Fibroblast of pulmonary artery (primary cell): ENCODE data around the gene CUEDC1.

ENCODE experiments used
- DNase-seq: peaks from one replicate; pipeline ENCODE4 v3.0.0-alpha.2; 2010; ENCODE audit warnings: low read depth
- H3K4me3 ChIP-seq: replicated peaks from 2 replicates; pipeline ENCODE4 v1.5.1; 2011; ENCODE audit warnings: low read depth, mild to moderate bottlenecking, control low read depth, low read length, moderate library complexity
- TF ChIP-seq, protein P1 (sequence below): IDR thresholded peaks from 2 replicates; pipeline ENCODE4 v1.5.1; 2011; ENCODE audit warnings: mild to moderate bottlenecking, control low read depth, low read length, inconsistent platforms; ENCODE audit errors: missing control alignments

CUEDC1 gene

DNA sequence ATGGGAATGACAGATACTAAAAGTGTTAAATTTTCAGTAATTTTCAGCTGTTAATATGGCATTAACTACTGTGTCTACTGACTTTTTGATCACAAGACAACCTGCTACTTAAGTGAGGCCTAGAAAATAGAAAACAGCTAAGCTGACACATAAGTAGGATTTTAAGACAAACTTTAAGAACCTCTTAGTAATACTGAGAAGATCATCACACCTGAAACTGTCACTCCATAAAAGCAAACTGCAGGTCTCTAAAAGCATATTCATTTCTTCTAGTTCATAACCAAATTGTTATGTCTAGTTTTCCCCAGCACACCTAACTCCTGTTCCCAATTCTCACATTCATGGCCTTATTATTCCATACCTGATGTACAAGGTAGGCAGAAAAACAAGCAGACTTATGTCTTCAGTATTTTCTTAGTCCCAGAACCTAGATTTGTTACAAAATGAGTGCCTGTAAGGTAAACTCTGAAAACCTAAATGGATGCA is 43.8 kb upstream of the CUEDC1 start:
- TF ChIP-seq, protein P1, sequence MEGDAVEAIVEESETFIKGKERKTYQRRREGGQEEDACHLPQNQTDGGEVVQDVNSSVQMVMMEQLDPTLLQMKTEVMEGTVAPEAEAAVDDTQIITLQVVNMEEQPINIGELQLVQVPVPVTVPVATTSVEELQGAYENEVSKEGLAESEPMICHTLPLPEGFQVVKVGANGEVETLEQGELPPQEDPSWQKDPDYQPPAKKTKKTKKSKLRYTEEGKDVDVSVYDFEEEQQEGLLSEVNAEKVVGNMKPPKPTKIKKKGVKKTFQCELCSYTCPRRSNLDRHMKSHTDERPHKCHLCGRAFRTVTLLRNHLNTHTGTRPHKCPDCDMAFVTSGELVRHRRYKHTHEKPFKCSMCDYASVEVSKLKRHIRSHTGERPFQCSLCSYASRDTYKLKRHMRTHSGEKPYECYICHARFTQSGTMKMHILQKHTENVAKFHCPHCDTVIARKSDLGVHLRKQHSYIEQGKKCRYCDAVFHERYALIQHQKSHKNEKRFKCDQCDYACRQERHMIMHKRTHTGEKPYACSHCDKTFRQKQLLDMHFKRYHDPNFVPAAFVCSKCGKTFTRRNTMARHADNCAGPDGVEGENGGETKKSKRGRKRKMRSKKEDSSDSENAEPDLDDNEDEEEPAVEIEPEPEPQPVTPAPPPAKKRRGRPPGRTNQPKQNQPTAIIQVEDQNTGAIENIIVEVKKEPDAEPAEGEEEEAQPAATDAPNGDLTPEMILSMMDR, result no peak
- no peak overlapping the region for H3K4me3 ChIP-seq
- no peak for DNase-seq

- no peak for DNase-seq
- TF ChIP-seq, protein P1, result no peak
- H3K4me3 ChIP-seq, result no peak overlapping the region
These were observed 42.0 kb upstream of the CUEDC1 start for GRCh38 chr17:57997085-57997809.

DNA sequence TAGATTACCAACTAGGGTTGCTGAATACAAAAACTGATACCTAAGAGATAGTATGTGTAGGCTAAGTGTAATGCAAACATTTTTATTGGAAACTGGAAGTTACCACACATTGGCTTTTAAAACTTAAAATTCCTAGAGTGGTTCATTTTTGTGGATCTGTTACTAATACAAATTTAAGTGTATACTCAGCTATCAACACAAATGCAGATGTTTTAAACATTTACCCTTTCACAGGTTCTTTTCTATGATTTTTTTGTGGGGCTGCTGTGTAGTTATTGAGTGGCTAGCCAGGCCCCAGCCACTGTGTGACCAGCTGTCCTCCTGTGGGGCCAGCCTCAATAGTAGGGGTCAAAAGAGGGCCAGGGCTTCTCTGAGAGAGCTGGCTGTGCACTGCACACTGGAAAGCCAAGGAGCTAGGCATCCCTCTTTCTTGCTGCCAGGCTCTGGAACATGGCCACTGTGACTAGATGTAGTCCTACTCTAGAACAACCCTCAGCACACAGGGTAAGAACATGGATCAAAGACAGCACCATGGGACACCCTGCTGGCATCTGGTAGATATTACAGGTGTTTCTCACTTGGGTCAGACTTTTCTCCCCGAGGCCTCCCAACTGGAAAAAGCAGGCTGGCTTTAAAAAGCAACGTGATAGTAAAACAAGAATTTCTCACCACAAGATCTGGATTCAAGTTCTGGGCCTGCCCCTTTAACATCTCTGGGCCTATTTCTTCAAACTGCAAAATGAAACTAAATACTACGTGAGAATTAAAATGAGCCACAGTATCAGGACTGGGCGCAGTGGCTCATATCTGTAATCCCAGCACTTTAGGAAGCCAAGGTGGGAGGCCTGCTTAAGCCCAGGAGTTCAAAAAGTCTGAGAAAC is 40.1 kb upstream of the CUEDC1 start:
- no peak overlapping the region for H3K4me3 ChIP-seq
- TF ChIP-seq, protein P1, result peak; percentile 69
- peak; percentile 87 for DNase-seq

GRCh38 chr17:57994436-57994835 is 39.2 kb upstream of the CUEDC1 start:
- no peak for DNase-seq
- no peak overlapping the region for H3K4me3 ChIP-seq
- TF ChIP-seq, protein P1, result no peak

- no peak overlapping the region for H3K4me3 ChIP-seq
- no peak for DNase-seq
- TF ChIP-seq, protein P1, result no peak
These were observed 38.5 kb upstream of the CUEDC1 start for GRCh38 chr17:57993471-57994365.

- TF ChIP-seq, protein P1, result no peak
- H3K4me3 ChIP-seq, result no peak overlapping the region
- no peak for DNase-seq
These were observed 36.3 kb upstream of the CUEDC1 start for GRCh38 chr17:57991537-57991936.
